Measurements from ENCODE around the gene F11. TPM values are rescaled to one million over a fixed set of nuclear protein-coding genes. Genes with fewer than 3 reads are reported as not detected.

The F11 gene
- total RNA-seq, 1 donor from 2014 or later: not detected

- peaks cover 2% of the 10 kb centered on the region for H3K36me3 Mint-ChIP-seq
- H3K4me3 Mint-ChIP-seq: no peak overlapping the region
- no peak overlapping the region for H3K27ac Mint-ChIP-seq
- peaks cover 48% of the 10 kb centered on the region for H3K9me3 Mint-ChIP-seq
- H3K4me1 Mint-ChIP-seq: no peaks in the 10 kb centered on the region
- DNase-seq (ENCODE audit: low spot score in 2 of 2, unreplicated experiment in 2 of 2): no peak
- H3K27me3 Mint-ChIP-seq (ENCODE audit: low read depth): peaks cover 3% of the 10 kb centered on the region
- TF ChIP-seq, protein P1, sequence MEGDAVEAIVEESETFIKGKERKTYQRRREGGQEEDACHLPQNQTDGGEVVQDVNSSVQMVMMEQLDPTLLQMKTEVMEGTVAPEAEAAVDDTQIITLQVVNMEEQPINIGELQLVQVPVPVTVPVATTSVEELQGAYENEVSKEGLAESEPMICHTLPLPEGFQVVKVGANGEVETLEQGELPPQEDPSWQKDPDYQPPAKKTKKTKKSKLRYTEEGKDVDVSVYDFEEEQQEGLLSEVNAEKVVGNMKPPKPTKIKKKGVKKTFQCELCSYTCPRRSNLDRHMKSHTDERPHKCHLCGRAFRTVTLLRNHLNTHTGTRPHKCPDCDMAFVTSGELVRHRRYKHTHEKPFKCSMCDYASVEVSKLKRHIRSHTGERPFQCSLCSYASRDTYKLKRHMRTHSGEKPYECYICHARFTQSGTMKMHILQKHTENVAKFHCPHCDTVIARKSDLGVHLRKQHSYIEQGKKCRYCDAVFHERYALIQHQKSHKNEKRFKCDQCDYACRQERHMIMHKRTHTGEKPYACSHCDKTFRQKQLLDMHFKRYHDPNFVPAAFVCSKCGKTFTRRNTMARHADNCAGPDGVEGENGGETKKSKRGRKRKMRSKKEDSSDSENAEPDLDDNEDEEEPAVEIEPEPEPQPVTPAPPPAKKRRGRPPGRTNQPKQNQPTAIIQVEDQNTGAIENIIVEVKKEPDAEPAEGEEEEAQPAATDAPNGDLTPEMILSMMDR (IDR thresholded peaks at IDR 0.05; ENCODE audit: unreplicated experiment): no peak
These were observed 64.4 kb downstream of the F11 start for GRCh38 chr4:186330368-186330767.

GRCh38 chr4:186335793-186336192, 69.8 kb downstream of the F11 start:
- Mint-ChIP-seq H3K9me3 (peaks cover 42% of the 10 kb centered on the region), H3K4me1 (no peaks in the 10 kb centered on the region), H3K36me3 (peaks cover 2% of the 10 kb centered on the region), H3K27ac (no peak overlapping the region), H3K4me3 (no peak overlapping the region), H3K27me3 (ENCODE audit: low read depth) (no peaks in the 10 kb centered on the region)
- DNase-seq (ENCODE audit: low spot score in 2 of 2, unreplicated experiment in 2 of 2): no peak
- TF ChIP-seq, protein P1 (IDR thresholded peaks at IDR 0.05; ENCODE audit: unreplicated experiment): no peak

Other genes with a start within 250 kb of the F11 start
- gene TLR3, start 197.0 kb upstream of the F11 start, total RNA-seq: 9.1 to 9.3 TPM (median 9.2 TPM) in 3 replicates
- gene FAM149A, start 161.5 kb upstream of the F11 start, total RNA-seq: 12.2 to 16.1 TPM (median 13.6 TPM) in 3 replicates
- gene CYP4V2, start 74.6 kb upstream of the F11 start, total RNA-seq: 4.0 to 4.7 TPM (median 4.5 TPM) in 3 replicates
- gene KLKB1, start 38.7 kb upstream of the F11 start, total RNA-seq: not detected in 3 replicates